Astrocyte (in vitro differentiated cells and primary cell): Measurements from ENCODE around the gene NCBP3.

ENCODE experiments used
- EZH2 ChIP-seq: IDR thresholded peaks from 2 replicates; pipeline ENCODE4 v1.6.1; 2012; ENCODE audit warnings: mild to moderate bottlenecking, low read length, inconsistent platforms; ENCODE audit not compliant: insufficient read depth
- TF ChIP-seq, protein P1 (sequence below): IDR thresholded peaks from 2 replicates; pipeline ENCODE4 v1.5.1; 2011; ENCODE audit warnings: low read depth, mild to moderate bottlenecking, inconsistent platforms, low read length, moderate library complexity; ENCODE audit not compliant: insufficient read depth

DNA sequence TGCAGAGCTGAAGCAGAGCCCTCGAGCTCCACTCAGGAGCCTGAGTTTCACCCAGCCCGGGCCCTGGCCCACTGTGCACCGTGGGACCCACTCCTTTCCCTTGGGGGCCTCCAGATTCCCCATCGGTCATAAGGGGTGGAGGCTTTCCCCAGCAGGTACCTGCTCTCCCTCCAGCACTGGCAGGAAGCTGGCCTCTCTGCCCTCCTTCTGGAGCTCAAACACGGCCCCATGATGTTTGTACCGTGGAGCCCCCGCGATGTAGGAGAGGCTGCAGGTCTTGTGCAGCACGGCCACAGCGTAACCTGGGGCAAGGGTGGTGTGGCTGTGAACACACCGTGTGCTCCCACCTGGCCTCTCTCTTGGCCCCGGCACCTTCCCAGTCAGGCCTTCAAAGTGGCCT is 92.4 kb downstream of the NCBP3 start:
- no peak for TF ChIP-seq EZH2
- TF ChIP-seq, protein P1, sequence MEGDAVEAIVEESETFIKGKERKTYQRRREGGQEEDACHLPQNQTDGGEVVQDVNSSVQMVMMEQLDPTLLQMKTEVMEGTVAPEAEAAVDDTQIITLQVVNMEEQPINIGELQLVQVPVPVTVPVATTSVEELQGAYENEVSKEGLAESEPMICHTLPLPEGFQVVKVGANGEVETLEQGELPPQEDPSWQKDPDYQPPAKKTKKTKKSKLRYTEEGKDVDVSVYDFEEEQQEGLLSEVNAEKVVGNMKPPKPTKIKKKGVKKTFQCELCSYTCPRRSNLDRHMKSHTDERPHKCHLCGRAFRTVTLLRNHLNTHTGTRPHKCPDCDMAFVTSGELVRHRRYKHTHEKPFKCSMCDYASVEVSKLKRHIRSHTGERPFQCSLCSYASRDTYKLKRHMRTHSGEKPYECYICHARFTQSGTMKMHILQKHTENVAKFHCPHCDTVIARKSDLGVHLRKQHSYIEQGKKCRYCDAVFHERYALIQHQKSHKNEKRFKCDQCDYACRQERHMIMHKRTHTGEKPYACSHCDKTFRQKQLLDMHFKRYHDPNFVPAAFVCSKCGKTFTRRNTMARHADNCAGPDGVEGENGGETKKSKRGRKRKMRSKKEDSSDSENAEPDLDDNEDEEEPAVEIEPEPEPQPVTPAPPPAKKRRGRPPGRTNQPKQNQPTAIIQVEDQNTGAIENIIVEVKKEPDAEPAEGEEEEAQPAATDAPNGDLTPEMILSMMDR: no peak
